ENCODE results near the gene KRT7.

The KRT7 gene

DNA sequence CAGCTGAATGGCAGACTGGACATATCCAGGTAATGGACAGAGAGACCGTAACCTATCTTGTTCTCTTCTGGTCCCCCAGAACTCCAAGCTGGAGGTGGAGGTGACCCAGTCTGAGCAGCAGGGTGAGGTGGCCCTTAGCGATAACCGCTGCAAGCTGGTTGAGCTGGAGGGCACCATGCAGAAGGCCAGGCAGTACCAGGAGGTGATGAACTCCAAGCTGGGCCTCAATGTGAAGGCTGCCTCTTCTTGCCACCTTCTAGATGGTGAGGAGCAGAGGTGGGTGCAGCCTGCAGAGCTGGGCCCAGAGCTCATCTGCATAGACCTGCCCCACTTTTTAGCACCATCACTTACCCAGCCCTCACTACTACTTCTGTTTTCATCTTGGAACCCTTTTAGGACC lies 34.2 kb downstream of the KRT7 start:
- TF ChIP-seq, protein P1, sequence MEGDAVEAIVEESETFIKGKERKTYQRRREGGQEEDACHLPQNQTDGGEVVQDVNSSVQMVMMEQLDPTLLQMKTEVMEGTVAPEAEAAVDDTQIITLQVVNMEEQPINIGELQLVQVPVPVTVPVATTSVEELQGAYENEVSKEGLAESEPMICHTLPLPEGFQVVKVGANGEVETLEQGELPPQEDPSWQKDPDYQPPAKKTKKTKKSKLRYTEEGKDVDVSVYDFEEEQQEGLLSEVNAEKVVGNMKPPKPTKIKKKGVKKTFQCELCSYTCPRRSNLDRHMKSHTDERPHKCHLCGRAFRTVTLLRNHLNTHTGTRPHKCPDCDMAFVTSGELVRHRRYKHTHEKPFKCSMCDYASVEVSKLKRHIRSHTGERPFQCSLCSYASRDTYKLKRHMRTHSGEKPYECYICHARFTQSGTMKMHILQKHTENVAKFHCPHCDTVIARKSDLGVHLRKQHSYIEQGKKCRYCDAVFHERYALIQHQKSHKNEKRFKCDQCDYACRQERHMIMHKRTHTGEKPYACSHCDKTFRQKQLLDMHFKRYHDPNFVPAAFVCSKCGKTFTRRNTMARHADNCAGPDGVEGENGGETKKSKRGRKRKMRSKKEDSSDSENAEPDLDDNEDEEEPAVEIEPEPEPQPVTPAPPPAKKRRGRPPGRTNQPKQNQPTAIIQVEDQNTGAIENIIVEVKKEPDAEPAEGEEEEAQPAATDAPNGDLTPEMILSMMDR (IDR thresholded peaks at IDR 0.05; ENCODE audit: low read length, missing control alignments), result no peak
- no peak for DNase-seq (ENCODE audit: low read depth)
- no peak overlapping the region for H3K4me3 ChIP-seq (replicated peaks; ENCODE audit: low read depth, low read length)

DNA sequence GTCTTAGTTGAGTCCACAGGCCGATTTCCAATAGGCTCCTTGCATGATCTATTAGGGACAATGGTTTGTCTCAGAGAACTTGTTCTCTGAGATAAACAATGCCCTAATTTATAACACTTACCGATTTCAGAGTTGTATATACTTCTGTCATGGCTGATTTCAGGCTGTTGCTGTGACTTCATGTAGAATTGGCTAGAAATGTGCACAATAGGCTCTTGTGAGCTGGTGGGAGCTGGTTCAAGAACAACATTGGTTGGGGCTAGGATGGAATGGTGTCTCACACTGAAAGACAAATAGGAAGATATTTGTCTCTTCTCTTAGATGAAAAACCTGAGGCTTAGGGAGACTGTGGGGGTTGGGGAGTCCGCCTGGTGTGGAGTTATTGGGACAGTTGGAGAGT lies 34.7 kb downstream of the KRT7 start:
- no peak for DNase-seq (ENCODE audit: low read depth)
- TF ChIP-seq, protein P1 (IDR thresholded peaks at IDR 0.05; ENCODE audit: low read length, missing control alignments), result no peak
- no peak overlapping the region for H3K4me3 ChIP-seq (replicated peaks; ENCODE audit: low read depth, low read length)

GRCh38 chr12:52268212-52268611 lies 35.2 kb downstream of the KRT7 start:
- no peak overlapping the region for H3K4me3 ChIP-seq (replicated peaks; ENCODE audit: low read depth, low read length)
- no peak for DNase-seq (ENCODE audit: low read depth)
- TF ChIP-seq, protein P1 (IDR thresholded peaks at IDR 0.05; ENCODE audit: low read length, missing control alignments), result no peak

GRCh38 chr12:52270541-52271070 lies 37.6 kb downstream of the KRT7 start:
- TF ChIP-seq, protein P1 (IDR thresholded peaks at IDR 0.05; ENCODE audit: low read length, missing control alignments), result no peak
- H3K4me3 ChIP-seq (replicated peaks; ENCODE audit: low read depth, low read length), result no peak overlapping the region
- DNase-seq (ENCODE audit: low read depth), result no peak

GRCh38 chr12:52271158-52271557 lies 38.1 kb downstream of the KRT7 start:
- TF ChIP-seq, protein P1 (IDR thresholded peaks at IDR 0.05; ENCODE audit: low read length, missing control alignments), result no peak
- no peak overlapping the region for H3K4me3 ChIP-seq (replicated peaks; ENCODE audit: low read depth, low read length)
- DNase-seq (ENCODE audit: low read depth), result peak; percentile 54

GRCh38 chr12:52274521-52275120 lies 41.6 kb downstream of the KRT7 start, which contains the start of gene KRT86:
Gene KRT86 (plus strand): TSS chr12:52274645. CDS start chr12:52301917, 27,272 bp downstream.
- DNase-seq (ENCODE audit: low read depth), result no peak
- no peak within 1 kb of the TSS for H3K4me3 ChIP-seq (replicated peaks; ENCODE audit: low read depth, low read length)
- TF ChIP-seq, protein P1 (IDR thresholded peaks at IDR 0.05; ENCODE audit: low read length, missing control alignments), result no peak

DNA sequence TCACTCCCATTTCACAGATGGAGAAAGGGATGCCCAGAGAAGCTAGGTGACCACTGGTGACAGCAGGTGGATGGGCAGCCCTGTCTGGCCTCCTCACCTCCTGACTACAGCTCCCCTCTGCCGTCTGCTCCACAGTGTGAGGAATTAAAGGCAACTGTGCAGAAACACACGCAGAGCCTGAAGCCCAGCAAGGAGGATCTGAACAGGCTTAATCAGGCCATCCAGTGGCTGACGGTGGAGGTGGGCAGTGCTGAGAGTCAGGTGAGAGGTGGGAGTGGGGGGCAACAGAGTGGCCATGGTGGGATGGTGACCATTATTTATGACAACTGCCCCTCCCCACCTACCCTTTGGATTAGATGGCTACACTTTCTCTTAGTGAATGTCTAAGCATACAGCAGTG lies 42.6 kb downstream of the KRT7 start:
- DNase-seq (ENCODE audit: low read depth), result no peak
- no peak overlapping the region for H3K4me3 ChIP-seq (replicated peaks; ENCODE audit: low read depth, low read length)
- TF ChIP-seq, protein P1 (IDR thresholded peaks at IDR 0.05; ENCODE audit: low read length, missing control alignments), result no peak
